ENCODE results near the gene PJA1.

Gene PJA1

DNA sequence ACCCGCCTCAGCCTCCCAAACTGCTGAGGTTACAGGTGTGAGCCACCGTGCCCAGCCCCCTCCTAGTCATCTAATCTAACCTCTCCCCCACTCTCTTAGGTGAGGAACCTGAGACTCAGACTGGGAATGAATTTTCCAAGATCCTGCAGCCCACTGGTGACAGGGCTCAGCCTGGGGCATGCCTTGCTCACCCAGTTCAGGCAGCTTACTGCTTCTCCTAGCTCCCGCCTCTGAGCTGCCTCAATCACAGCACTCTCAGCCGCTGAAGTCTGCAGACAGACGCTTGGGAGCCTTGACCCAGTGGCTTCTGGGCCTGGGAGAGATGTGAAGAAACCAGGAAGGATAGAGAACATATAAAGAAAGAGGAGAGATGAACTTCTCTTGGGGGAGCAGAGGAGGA, 24.4 kb downstream of the PJA1 start:
- DNase-seq, result no peak

DNA sequence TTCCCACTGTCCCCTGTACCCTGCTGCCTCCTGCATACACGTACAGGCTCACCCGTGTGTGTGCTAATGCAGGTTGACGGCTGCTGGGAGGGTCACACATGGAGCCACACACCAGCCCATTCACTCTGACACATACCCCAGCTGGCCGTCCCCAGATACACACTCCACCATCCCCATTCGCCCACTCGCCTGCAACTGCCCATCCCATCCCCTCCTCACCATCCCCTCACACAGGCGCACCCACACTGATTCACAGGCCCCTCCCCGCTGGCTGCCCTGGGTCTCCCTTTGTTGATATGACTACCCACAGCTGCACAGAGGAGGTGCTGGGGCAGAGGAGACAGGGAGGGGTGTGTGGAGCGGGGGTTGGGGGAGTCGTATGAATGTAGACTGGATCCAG, 25.7 kb downstream of the PJA1 start:
- no peak for DNase-seq

DNA sequence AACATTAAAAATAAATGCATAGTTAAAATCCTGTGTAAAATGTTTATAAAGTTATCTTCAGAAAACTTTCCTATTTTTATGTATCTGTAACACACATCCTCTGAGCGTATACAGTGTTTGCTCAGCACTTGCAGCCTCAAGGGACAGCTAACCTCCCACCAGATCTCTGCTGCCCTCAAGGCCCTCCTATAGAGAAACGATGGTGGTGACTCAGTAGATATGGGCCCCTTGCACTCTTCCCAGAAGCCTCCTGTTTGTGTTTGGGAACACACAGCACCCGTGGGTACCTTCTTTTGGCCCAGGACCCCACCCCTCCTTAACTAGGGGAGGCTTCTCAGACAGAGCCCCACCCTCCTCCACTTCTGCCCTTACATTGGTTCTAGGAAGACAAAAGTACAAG, 26.7 kb downstream of the PJA1 start:
- DNase-seq, result no peak

DNA sequence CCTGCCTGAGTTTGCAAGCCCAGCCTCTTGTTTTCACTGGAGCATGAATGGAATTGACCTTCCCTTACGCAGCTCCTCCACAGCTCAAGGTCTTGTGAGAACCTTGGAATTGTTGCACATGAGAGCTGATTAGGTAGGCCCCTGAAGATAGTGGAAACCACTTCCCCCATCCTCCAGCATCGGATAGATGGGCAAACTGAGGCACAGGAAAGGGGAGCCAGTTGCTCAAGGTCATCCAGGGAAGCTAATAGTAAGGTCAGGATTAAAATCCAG, 27.2 kb downstream of the PJA1 start:
- no peak for DNase-seq

DNA sequence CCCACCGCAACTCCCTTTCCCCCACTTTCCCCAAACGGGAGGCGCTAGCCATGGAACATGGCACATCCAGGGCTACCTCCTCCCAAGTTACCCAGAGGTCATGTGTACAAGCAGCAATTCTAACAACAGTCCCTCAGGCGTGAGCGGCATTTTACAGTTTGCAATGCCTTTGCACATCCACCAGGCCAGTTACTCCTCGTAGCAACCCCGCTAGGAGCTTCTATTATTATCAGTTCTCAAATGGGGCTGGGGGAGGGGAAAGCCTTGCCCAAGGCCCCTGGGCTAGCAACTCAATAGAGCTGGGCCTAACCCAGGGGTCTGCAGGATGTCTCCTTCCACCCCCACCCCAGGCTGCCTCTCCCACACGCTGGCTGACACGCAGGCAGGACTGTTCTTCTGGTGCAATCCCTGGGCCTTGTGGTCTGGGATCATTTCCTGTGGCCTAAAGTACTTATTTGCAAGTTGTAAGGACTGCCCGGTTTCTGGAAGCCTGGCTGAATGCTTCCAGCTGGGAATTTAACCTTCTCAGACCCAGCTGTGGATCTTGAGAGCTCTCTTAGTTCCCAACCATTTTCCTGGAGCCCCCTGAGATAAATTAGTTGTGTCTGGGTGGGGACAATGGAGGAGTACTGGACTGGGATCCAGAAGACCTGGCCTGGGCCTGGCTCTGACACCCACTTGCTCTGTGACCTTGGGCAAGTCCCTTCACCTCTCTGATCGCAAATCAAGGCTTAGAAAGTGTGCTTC, 27.7 kb downstream of the PJA1 start:
- peak in 1 of 2 donors; percentile 2 for DNase-seq

DNA sequence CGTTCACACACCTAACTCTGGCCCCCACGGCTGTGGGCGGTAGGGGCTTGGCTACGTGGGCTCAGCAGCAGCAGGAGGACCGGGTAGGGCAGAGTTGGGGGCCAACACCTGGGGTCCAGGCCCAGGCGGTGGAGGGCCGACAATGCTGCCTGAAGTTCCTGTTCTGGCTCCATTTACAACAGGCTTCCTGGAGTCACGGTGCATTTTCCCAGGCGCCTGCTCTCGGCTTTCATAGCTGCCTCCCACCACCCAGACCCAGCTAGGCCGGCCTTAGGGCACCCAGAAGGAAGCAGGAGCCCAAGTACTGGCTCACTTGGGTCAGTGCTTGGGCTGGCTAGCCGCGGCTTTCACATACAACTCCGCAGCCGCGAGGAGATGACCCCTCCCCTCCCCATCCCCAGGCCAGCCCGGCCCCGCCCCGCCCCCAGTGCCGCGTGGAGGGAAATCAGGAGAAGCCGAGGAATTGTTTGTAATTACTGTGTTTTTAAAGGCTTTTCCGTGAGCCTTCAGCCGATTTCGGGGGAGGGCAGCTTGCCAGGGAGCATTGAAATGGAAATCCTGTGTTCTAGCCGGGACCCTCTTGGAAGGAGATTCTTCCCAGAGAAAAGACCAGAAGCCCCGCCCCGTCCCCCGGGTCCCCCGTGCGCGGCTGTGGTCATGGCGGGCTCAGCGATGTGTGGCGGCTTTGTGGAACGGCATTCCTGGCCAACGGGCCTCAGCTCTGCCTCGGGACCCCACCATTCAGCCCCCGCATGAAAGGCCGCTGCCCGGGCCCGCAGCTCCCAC, 28.5 kb downstream of the PJA1 start:
- no peak for DNase-seq

DNA sequence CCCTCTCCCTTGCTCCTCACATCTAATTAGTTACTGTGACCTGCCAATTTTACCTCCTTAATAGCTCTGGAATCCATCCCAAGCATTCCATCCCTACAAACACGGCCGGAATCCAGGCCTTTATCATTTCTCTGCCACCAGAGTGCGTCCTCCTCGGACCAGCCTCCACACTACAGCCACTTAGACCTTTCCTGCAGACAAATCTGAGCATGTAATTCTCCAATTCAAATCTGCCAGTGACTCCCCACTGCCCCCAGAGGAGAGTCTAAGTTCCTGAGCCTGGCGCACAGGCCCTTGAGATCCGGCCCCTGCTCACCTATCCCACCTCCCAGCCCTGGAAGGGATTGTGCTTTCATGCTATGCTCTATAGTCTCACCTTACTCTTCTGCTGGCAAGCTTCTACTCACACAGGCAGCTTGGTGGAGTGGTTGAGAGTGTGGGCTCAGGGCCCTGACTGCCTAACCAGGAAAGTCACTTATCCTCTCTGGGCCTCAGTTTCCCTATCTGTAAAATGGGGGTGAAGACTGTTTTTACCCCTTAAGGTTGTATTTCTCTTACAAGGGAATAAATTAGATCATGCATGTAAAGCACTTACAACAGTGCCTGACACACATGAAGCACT, 31.2 kb downstream of the PJA1 start:
- peak; percentile 4 to 23 for DNase-seq

DNA sequence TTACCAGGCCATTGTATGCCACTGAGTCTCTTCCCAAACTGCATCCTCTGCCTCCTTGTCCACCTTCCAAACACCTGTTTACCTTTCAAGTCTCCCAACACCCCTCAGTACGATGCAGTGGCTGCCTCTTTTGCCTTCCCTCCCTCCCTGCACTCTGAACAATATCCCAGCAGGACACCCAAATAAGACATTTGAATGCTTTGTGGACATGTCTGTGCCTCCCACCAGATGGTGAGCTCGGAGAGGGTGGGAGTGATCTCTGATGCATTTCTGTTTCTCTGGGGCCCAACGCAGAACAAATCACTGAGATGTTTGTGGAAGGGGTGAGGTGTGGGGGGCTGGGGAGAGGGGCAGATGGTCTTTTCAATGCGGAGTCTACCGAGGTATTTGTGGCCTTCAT, 33.4 kb downstream of the PJA1 start:
- no peak for DNase-seq

DNA sequence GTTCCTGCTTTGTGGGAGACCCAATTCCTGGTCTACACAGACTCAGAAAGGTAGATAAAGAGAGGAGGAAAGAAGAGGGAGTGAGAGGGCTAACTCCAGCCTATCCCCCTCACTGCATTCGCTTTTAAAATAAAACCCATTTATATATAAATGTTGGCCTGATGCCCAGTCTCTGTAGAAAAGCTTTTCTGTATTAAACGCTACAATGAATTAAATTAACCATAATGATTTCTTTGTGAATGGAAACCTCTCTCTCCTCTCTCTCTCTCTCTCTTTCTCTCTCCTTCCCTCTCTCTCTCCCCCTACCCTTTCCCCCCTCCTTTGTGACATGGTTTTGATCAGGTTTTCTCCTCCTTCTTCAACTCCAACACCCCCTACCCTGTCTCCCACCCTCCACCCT, 34.8 kb downstream of the PJA1 start:
- DNase-seq, result no peak

DNA sequence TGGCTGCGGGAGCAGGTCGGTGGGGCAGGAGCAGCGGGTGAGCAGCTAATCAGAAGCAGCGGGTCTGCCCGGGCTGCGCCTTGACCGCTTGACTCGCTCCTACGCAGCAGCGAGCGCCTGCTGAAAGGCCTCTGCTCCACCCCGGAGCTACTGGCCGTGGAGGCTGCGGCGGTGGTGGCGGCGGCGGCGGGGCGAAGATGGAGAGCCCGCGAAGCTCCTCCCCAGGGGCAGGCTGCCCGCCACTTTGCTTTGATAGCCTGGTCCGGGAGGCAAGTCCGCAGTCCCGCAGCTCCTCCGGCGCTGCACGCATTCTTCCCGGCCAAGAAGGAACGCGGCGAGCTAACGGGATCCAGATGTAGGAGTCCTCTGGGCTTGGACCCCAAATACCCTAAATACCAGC, 36.7 kb downstream of the PJA1 start:
- no peak for DNase-seq

DNA sequence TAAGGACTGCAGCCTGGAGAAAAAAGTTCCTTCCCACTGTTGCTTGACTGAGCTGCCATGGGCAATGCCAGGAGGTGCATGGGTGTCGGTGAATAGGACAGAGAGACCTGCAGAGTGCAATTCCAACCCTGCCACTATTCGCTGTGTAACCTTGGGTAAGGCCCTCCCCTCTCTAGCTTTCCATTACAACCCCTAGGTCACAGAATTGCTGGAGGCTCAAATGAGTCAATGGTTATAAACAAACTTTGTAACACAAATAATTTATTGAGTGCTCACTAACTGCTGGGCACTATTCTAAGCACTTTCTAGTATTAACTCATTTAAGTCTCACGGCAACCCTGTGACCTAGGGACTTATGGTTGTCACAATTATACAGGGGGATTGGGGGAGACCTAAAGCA, 37.8 kb downstream of the PJA1 start:
- DNase-seq, result no peak

DNA sequence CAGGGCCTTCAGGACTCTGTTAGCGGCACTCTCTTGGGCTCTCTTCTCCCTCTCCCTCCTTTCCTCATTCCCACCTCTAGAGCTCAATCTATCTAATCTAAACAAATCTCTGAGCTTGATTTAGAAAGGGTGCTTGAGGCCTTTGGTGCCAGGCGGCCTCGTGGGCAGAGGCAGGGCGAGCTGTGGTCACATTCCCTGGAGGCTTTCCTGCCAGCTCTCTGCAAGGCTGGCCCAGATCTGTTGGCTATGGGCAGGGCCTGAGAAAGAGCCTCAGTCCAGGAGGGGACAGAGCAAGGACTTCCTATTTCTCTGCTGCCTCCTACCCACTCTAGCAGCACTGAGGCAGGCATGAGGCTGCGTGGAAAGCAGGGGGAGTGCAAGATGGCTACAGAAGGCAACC, 38.6 kb downstream of the PJA1 start:
- DNase-seq, result no peak

DNA sequence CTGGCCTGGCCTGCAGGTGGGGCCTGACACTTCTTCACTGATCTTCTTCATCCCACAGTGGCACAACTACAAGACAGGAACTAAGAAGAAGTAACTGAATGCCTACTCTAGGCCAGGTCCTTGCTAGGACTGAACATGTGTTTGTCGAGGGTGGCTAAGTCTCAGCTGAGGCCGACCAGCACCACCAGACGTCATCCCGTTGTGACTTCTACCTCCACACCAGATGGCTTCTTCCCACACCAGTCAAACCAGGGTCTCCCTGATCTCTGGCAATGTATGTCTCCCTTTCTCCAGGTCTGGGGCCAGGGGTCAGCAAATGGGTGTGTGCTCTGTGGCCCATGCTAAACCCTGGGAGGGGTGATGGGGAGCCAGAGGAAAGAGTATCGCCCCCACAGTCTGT, 40.2 kb downstream of the PJA1 start:
- no peak for DNase-seq

DNA sequence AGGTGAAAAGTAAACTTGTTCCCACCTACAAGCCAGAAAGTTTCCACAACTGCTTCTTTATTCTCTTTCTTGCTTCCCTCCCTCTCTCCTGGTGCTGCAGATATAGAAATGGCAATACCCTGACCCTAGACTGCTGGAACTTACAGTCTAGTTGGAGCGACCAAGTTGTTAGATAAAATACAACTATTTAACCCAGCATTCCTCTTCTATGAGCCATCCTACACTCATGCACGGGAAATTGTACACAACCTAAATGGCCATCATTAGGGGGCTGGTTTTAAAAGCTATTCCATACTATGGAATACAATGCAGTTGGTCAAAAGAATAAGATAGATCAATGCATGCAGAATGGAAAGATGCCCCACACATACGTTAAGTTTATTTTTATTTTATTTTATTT, 41.1 kb downstream of the PJA1 start:
- no peak for DNase-seq

DNA sequence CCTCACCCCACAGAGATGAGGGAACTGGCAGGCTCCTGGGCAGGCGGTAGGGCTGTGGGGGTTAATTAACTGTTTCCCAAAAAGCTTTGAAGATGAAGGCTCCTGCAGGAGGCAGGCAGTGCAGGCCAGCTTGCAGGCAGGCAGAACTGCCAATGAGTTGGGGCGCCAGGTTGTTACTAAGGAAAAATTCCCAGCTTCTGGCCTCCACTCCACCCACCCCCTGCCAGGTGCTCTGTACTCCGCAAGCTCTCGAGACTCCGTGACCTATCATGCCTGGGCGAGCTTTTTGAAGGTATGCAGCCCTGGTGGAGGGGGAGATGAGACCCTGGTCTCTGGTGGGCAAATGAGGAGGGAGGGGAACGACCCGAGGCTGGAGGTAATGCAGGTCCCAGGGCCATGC, 41.8 kb downstream of the PJA1 start:
- DNase-seq, result no peak

DNA sequence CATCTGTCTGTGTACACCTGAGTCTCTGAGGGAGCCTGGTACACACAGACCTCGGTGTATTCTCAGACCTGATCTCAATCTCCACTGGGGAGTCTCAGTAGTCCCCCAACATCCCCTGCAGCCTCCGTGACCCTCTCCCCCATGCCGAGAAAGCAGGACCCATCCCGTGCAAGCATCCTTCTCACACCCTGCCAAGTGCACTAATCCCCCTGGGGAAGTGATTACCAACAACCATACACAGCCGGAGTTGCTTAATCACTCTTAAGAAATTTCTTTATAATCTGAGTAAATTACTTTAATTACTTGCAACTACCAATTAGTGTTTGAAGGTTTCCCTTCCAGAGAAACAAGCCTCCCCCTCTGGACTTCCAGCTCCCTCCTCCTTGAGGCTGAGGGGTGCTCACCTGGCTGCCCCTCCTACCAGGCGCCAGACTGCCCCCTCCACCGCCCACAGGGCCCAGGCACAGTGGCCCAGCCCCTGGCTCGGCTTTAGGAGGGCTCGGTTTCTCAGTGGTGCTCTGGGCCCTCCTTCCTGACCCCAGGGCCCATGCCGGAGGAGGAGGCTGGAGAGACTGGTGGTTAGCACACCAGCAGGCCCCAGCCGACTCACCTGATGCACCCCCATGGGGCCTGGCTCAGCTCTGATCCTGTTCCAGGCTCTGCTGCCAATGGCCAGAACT, 43.8 kb downstream of the PJA1 start:
- DNase-seq, result no peak

DNA sequence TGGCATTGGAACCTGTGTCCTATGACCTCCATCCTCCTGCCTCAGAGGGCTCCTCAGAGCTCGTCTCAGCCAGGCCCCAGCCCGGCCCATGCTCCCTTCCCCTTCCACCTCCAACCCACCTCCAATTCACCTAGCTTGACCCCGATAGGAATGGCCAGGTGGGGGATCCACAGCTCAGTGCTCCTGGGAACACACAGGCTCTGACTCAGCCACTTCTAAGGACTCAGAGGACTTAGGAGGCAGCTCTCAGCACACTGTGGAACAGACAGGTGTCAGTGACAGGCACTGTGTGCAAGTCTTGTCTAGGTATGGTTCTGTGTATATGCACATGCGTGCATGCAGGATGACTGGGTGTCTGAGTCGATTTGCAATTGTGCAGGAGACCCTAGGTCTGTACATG, 44.8 kb downstream of the PJA1 start:
- no peak for DNase-seq

DNA sequence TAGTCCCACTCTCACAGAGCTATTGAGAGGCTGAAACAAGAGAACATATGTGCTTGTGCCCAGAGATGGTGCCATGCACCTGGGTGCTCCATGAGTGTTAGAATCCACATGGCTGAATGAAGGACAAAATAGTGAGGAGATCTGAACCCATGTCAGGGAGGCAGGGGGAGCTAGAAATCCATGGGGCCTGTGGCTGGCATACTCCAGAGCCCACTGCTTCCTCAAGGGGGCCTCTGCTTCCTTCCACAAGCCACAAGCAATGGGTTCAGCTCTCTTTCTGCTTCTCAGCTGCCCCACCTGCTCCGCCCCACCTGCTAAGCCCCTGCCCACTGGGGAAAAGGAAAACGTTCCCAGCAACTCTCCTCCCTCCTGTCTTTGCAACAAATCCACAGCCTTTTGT, 46.1 kb downstream of the PJA1 start:
- no peak for DNase-seq

DNA sequence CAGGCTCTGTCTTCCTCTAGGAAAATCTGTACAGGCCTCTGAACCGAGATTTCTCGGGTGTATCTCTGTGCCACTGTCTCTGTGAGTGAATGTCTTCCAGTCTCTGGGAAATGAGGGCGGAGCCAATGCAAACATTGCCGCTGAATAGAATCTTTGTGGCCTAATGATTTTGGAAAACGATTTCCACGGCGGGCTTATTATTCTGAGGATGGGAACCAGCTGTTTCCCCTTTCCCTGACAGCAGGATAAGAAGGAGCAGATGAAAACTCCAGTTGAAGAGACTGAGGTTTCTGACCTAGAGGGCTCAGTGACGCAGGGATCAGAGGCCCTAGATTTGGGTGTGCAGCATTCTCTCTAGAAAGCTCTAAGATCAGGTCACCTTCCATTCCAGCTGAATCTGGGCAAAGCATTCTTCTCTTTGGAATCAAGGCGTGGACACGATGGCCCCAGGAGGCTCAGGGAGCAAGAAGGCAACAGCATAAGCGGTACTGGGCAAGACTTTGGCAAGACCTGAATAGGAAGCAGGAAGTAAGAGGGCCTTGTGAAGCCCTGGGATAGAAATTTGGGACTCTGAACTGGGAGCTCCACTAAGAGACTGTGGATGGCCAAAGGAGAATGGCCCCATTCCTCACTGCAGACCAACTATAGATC, 47.3 kb downstream of the PJA1 start:
- no peak for DNase-seq

DNA sequence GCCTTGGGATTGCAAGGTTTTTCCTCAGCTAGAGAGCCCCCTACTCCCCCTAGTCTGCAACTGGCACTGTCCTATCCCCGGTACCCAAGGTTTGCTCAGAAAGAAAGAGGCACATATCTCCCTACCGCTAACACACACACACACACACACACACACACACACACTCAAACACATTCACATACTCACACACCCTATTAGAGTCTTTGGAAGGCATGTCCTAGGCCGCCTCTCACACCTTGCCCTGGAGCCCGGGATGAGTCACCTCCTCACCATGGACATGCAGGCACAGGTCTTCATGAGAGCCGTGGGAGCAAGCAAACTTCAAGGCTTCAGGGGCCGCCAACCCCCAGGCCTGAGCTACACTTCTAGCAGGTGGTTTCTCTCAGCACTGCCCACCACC, 49.2 kb downstream of the PJA1 start:
- DNase-seq, result no peak

DNA sequence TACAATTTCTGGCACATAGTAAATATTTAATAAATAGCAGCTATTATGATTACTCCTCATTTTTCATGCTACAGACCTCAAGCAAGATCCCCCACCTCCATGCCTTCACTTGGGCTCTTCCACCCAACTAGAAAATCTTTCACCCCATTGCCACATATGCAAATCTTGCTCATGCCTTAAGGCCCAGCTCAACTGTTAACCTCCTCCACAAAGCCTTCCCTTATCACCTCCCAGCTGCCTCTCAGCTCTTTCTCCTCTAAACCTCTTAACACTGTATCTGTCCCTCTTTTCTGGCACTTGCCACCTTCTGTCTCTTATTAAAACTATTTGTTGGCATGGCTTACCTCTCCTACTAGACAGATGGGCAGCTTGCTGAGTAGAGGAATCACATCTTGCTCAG, 51.5 kb downstream of the PJA1 start:
- no peak for DNase-seq
